Lower leg skin (tissue), 3 donors: ENCODE data around the gene CREB5.

Experiments used
- CTCF ChIP-seq, 3 donors: fragments of 450-650 bp; IDR thresholded peaks; one replicate each; pipeline ENCODE4 v1.5.1; 2016; ENCODE audit warnings: antibody characterized with exemption in 3 of 3, mild to moderate bottlenecking in 3 of 3, moderate library complexity in 2 of 3
- POLR2A ChIP-seq, 2 donors: fragments of 450-650 bp; IDR thresholded peaks; one replicate each; pipeline ENCODE4 v1.6.1; 2016 to 2017; ENCODE audit warnings: antibody characterized with exemption in 2 of 2, mild to moderate bottlenecking in 1 of 2, moderate library complexity in 1 of 2

- TF ChIP-seq CTCF (IDR thresholded peaks at IDR 0.05) = no peak
- no peak for TF ChIP-seq POLR2A (IDR thresholded peaks at IDR 0.05)
These were observed 335.1 kb downstream of the CREB5 start for GRCh38 chr7:28747404-28747803.
